Memory B cell (primary cell): ENCODE results near the gene CCDC15.

Experiments used
- ATAC-seq: fragments of 150-1000 bp; cut with Tn5 transposase; 2 replicates; pipeline ENCODE4 v1.10.0; 2021; ENCODE audit warnings: low read depth, mild to moderate bottlenecking, moderate library complexity
- DNase-seq, 2 donors: peaks; one replicate each; pipeline ENCODE4 v3.0.0; 2022; ENCODE audit warnings: low spot score in 2 of 2
- H3K27ac Mint-ChIP-seq: one replicate; pipeline ENCODE4 v1.8.0; 2022; ENCODE audit warnings: mild to moderate bottlenecking, moderate library complexity, mixed read lengths
- H3K27me3 Mint-ChIP-seq: one replicate; pipeline ENCODE4 v1.8.0; 2022; ENCODE audit warnings: mixed read lengths
- H3K36me3 Mint-ChIP-seq: one replicate; pipeline ENCODE4 v1.8.0; 2022; ENCODE audit warnings: mild to moderate bottlenecking, mixed read lengths
- H3K4me1 Mint-ChIP-seq: one replicate; pipeline ENCODE4 v1.8.0; 2022; ENCODE audit warnings: mixed read lengths
- H3K4me3 Mint-ChIP-seq: one replicate; pipeline ENCODE4 v1.8.0; 2022; ENCODE audit warnings: mild to moderate bottlenecking, moderate library complexity, mixed read lengths
- H3K9me3 Mint-ChIP-seq: one replicate; pipeline ENCODE4 v1.8.0; 2022; ENCODE audit warnings: mixed read lengths

Gene CCDC15

GRCh38 chr11:125072218-125072960 lies 118.4 kb downstream of the CCDC15 start:
- ATAC-seq (peak; percentile 89), DNase-seq (peak; percentile 54 to 65)
- Mint-ChIP-seq H3K27ac (peak overlapping the region; percentile 86), H3K36me3 (no peaks in the 10 kb centered on the region), H3K27me3 (no peaks in the 10 kb centered on the region), H3K4me3 (peak overlapping the region; percentile 45), H3K9me3 (no peaks in the 10 kb centered on the region), H3K4me1 (peaks cover 52% of the 10 kb centered on the region)

- Mint-ChIP-seq H3K36me3 (peaks cover 2% of the 10 kb centered on the region), H3K9me3 (no peaks in the 10 kb centered on the region), H3K27ac (peak overlapping the region; percentile 86), H3K4me1 (peaks cover 50% of the 10 kb centered on the region), H3K27me3 (no peaks in the 10 kb centered on the region), H3K4me3 (peak overlapping the region; percentile 45)
- ATAC-seq (no peak), DNase-seq (no peak)
Measured at GRCh38 chr11:125072961-125073590, 119.1 kb downstream of the CCDC15 start.

- Mint-ChIP-seq H3K27me3 (no peaks in the 10 kb centered on the region), H3K4me1 (peaks cover 45% of the 10 kb centered on the region), H3K27ac (peak overlapping the region; percentile 86)
Measured at GRCh38 chr11:125073616-125074483, 119.8 kb downstream of the CCDC15 start.

GRCh38 chr11:125074511-125075241 lies 120.7 kb downstream of the CCDC15 start:
- DNase-seq, result no peak
- H3K36me3 Mint-ChIP-seq, result peaks cover 5% of the 10 kb centered on the region
- no peak overlapping the region for H3K4me3 Mint-ChIP-seq
- H3K4me1 Mint-ChIP-seq, result peaks cover 38% of the 10 kb centered on the region
- no peaks in the 10 kb centered on the region for H3K27me3 Mint-ChIP-seq
- H3K9me3 Mint-ChIP-seq, result no peaks in the 10 kb centered on the region
- H3K27ac Mint-ChIP-seq, result peak overlapping the region; percentile 86
- no peak for ATAC-seq

More at GRCh38 chr11:125073616-125074483, 119.8 kb downstream of the CCDC15 start:
- DNase-seq, result no peak
- peaks cover 5% of the 10 kb centered on the region for H3K36me3 Mint-ChIP-seq
- H3K9me3 Mint-ChIP-seq, result no peaks in the 10 kb centered on the region
- peak overlapping the region; percentile 45 for H3K4me3 Mint-ChIP-seq
- peak; percentile 16 for ATAC-seq

- H3K4me1 Mint-ChIP-seq, result peaks cover 33% of the 10 kb centered on the region
- no peak overlapping the region for H3K27ac Mint-ChIP-seq
- ATAC-seq, result no peak
- no peaks in the 10 kb centered on the region for H3K27me3 Mint-ChIP-seq
- H3K36me3 Mint-ChIP-seq, result peaks cover 5% of the 10 kb centered on the region
- no peak overlapping the region for H3K4me3 Mint-ChIP-seq
- DNase-seq, result no peak
- no peaks in the 10 kb centered on the region for H3K9me3 Mint-ChIP-seq
Measured at GRCh38 chr11:125075242-125075625, 121.2 kb downstream of the CCDC15 start.

- no peak for ATAC-seq
- Mint-ChIP-seq H3K9me3 (no peaks in the 10 kb centered on the region), H3K27ac (no peak overlapping the region), H3K27me3 (no peaks in the 10 kb centered on the region), H3K4me1 (peaks cover 26% of the 10 kb centered on the region), H3K36me3 (peaks cover 5% of the 10 kb centered on the region), H3K4me3 (no peak overlapping the region)
- no peak for DNase-seq
Measured at GRCh38 chr11:125075900-125076317, 121.9 kb downstream of the CCDC15 start.

- Mint-ChIP-seq H3K36me3 (peaks cover 5% of the 10 kb centered on the region), H3K27ac (no peak overlapping the region), H3K4me1 (peaks cover 20% of the 10 kb centered on the region), H3K4me3 (no peak overlapping the region), H3K9me3 (no peaks in the 10 kb centered on the region), H3K27me3 (no peaks in the 10 kb centered on the region)
- ATAC-seq (no peak), DNase-seq (no peak)
Measured at GRCh38 chr11:125076378-125076945, 122.5 kb downstream of the CCDC15 start.

- H3K36me3 Mint-ChIP-seq, result peaks cover 9% of the 10 kb centered on the region
- H3K9me3 Mint-ChIP-seq, result no peaks in the 10 kb centered on the region
- no peak for ATAC-seq
Measured at GRCh38 chr11:125078016-125078415, 124.0 kb downstream of the CCDC15 start.

GRCh38 chr11:125078516-125079140 lies 124.6 kb downstream of the CCDC15 start:
- DNase-seq (no peak), ATAC-seq (no peak)
- Mint-ChIP-seq H3K4me3 (no peak overlapping the region), H3K27ac (no peak overlapping the region), H3K9me3 (no peaks in the 10 kb centered on the region), H3K36me3 (peaks cover 9% of the 10 kb centered on the region), H3K27me3 (no peaks in the 10 kb centered on the region), H3K4me1 (peaks cover 7% of the 10 kb centered on the region)

More at GRCh38 chr11:125078016-125078415, 124.0 kb downstream of the CCDC15 start:
- DNase-seq, result no peak
- peaks cover 7% of the 10 kb centered on the region for H3K4me1 Mint-ChIP-seq
- H3K4me3 Mint-ChIP-seq, result no peak overlapping the region
- no peaks in the 10 kb centered on the region for H3K27me3 Mint-ChIP-seq
- no peak overlapping the region for H3K27ac Mint-ChIP-seq

GRCh38 chr11:125079151-125079877 lies 125.3 kb downstream of the CCDC15 start:
- H3K27me3 Mint-ChIP-seq, result no peaks in the 10 kb centered on the region
- DNase-seq (no peak), ATAC-seq (no peak)
- H3K36me3 Mint-ChIP-seq, result peaks cover 12% of the 10 kb centered on the region
- peaks cover under 1% of the 10 kb centered on the region for H3K4me1 Mint-ChIP-seq
- H3K9me3 Mint-ChIP-seq, result no peaks in the 10 kb centered on the region
- H3K4me3 Mint-ChIP-seq, result no peak overlapping the region
- H3K27ac Mint-ChIP-seq, result no peak overlapping the region

- no peaks in the 10 kb centered on the region for H3K27me3 Mint-ChIP-seq
- ATAC-seq, result no peak
- H3K9me3 Mint-ChIP-seq, result no peaks in the 10 kb centered on the region
- no peak for DNase-seq
- peaks cover 14% of the 10 kb centered on the region for H3K36me3 Mint-ChIP-seq
- H3K27ac Mint-ChIP-seq, result no peak overlapping the region
- H3K4me3 Mint-ChIP-seq, result no peak overlapping the region
- no peaks in the 10 kb centered on the region for H3K4me1 Mint-ChIP-seq
Measured at GRCh38 chr11:125079878-125080530, 126.0 kb downstream of the CCDC15 start.

- Mint-ChIP-seq H3K27ac (no peak overlapping the region), H3K9me3 (no peaks in the 10 kb centered on the region), H3K4me3 (no peak overlapping the region), H3K36me3 (peaks cover 15% of the 10 kb centered on the region), H3K4me1 (no peaks in the 10 kb centered on the region), H3K27me3 (no peaks in the 10 kb centered on the region)
- DNase-seq (no peak), ATAC-seq (no peak)
Measured at GRCh38 chr11:125080531-125080911, 126.5 kb downstream of the CCDC15 start.
